ENCODE measurements around the gene PUSL1. TPM values are rescaled to one million over a fixed set of nuclear protein-coding genes. Genes with fewer than 3 reads are reported as not detected.

Gene PUSL1
- total RNA-seq, 2 donors from 2014 or later = 10.6 to 14.9 TPM

DNA sequence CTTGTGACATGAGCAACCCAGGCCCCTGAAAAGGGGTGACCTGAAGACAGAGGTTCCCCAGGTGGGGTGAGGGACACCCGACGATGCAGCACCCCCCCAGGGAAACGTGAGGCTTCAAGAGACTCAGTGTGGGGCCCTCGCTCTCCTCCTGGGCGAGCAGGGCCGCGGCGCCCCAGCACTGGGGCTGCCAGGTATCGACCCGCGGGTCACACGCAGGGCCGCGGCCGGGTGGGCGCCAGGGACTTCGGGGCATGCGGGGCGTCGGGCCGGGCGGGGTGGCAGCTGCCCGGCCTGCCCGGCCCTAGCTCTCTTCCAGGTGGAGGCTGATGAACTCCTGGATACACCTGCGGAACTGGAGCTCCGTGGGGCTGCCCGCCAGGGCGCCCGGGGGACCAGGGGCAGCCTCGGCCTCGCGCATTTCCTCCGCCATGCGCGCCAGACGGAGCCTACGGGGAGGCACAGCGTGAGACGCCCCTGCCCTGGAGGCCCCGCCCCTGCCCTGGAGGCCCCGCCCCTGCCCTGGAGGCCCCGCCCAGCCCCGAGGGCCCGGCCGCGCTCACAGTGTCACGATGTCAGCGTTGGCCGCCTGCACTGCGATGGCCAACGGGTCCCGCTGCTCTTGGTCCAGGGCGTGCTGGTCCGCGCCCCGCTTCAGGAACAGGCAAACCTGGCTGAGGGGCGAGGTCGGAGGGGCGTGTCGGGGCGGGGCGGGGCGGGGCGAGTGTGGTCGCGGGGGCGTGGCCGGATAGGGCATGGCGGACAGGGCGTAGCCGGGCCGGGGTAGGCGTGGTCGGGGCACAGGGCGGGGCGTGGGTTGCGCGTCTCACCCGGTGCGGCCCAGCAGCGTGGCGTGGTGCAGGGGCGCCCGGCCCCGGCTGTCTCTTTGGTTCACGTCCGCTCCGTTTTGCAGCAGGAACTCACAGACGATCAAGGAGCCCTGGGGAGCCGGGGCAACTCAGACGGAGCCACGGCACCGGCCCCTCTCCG lies 14.8 kb upstream of the PUSL1 start:
- Mint-ChIP-seq H3K27ac (no peak overlapping the region), H3K4me3 (no peak overlapping the region), H3K36me3 (ENCODE audit: low read depth) (no peaks in the 10 kb centered on the region), H3K4me1 (peaks cover 6% of the 10 kb centered on the region), H3K27me3 (no peaks in the 10 kb centered on the region)
- no peaks in the 10 kb centered on the region for H3K9me3 ChIP-seq (ENCODE audit: control insufficient read depth, low read length, poor library complexity, severe bottlenecking)
- DNase-seq (no peak), ATAC-seq (no peak)

DNA sequence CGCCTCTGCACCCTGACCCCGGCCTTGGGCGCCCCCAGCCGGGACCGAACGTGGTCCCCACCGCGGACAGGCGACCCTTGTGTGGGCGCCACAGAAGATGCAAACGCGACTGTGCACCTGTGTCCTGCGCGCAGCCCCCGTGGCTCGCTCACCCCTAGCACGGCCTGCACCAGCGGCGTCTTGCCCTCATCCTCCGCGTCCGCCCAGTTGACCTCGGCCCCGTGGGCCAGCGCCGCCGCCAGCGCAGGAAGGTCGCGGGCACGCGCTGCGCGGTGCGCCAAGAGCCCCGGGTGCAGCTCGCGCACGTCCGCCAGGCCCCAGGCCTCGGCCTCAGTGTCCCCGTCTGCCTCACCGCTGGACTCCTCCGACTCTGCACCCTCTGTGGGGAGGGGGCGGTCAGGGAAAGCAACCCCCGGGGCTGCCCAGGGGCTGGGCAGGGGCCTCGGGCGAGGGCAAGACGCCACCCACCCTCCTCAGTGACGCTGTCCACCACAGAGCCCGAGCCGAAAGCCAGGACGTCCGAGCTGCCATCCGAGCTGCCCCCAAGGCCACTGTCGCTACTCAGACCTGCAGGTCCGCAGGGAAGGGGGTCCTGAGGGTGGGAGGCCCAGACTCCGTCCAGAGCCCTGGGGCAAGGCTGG lies 14.0 kb upstream of the PUSL1 start:
- ATAC-seq = no peak
- no peaks in the 10 kb centered on the region for H3K9me3 ChIP-seq (ENCODE audit: control insufficient read depth, low read length, poor library complexity, severe bottlenecking)
- Mint-ChIP-seq H3K36me3 (ENCODE audit: low read depth) (no peaks in the 10 kb centered on the region), H3K27ac (no peak overlapping the region), H3K4me1 (peaks cover 6% of the 10 kb centered on the region), H3K27me3 (no peaks in the 10 kb centered on the region), H3K4me3 (no peak overlapping the region)
- no peak for DNase-seq

DNA sequence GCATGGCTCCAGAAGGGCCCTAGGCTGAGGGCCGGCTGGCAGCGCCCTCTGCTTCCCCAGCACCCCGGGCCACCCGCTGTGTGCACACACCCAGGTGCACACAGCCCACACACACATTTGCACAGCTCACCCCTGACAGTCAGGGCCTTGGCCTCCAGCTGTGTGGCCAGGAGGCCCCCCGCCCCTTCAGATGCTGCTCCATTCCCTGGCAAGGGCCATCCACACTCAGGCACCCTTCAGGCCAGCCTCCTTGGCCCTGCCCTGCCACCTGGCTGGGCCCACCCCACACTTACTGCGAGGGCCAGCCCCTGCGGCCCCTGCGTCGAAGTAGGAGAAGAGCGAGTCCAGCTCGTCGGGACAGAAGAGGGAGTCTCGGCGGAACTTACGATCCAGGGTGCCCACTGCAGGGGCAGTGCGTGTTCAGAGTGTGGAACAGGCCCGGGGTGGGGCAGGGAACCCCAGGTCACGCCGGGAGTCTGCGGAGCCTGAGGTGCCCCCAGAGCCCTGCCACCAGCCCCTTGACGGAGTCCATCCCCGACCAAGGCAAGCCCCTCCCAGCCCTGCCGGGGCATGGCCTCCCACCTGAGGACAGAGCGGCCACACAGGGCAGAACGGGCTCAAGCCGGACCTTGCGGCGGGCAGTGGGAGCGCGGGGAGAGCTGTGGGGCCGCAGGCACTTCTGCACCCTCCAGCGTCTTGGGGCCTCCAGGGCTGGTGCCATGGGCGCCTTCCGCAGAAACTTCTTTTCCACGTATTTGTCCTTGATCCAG lies 13.1 kb upstream of the PUSL1 start:
- Mint-ChIP-seq H3K36me3 (ENCODE audit: low read depth) (no peaks in the 10 kb centered on the region), H3K27ac (no peak overlapping the region), H3K4me3 (no peak overlapping the region), H3K4me1 (peaks cover 2% of the 10 kb centered on the region), H3K27me3 (no peaks in the 10 kb centered on the region)
- DNase-seq (no peak), ATAC-seq (no peak)
- no peaks in the 10 kb centered on the region for H3K9me3 ChIP-seq (ENCODE audit: control insufficient read depth, low read length, poor library complexity, severe bottlenecking)

DNA sequence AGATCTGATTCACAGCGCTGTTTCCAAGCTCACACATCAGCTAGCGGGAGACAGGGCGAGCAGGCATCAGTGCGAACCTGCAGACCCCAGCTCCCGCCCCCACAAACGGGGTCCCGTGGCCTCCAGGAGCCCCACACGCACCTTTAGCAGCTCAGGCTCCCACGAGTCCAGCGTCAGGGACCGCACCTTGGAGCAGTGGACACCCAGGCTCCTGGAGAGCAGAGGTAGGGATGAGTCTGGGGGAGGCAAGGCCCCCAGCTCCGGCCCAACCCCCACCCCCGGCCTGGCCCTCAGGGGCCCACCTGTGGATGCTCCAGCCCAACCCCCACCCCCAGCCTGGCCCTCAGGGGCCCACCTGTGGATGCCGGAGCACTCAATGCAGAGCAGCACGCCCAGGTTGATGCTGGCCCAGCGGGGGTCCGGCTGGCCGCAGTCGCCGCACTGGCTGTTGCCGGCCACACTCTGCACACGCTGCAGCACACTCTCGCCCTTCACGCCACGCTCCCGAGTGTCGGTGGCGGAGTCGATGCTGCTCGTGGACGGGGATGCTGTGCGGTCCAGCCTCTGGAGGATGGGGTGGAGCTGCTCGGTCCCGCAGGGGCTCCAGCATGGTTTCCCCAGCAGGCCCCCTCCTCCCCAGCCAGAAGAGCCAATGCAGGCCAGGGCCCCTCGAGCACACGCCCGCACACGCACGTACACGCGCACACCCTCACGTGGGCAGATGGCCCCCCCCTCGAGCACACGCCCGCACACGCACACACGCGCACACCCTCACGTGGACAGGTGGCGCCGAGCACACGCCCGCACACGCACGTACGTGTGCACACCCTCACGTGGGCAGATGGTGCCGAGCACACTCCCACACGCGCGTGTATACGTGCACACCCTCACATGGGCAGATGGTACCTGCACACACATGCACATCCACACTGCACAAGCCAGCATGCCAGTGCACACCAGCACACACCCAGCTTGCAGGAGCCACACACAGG lies 12.0 kb upstream of the PUSL1 start:
- H3K27ac Mint-ChIP-seq = no peak overlapping the region
- no peaks in the 10 kb centered on the region for H3K4me1 Mint-ChIP-seq
- H3K4me3 Mint-ChIP-seq = no peak overlapping the region

DNA sequence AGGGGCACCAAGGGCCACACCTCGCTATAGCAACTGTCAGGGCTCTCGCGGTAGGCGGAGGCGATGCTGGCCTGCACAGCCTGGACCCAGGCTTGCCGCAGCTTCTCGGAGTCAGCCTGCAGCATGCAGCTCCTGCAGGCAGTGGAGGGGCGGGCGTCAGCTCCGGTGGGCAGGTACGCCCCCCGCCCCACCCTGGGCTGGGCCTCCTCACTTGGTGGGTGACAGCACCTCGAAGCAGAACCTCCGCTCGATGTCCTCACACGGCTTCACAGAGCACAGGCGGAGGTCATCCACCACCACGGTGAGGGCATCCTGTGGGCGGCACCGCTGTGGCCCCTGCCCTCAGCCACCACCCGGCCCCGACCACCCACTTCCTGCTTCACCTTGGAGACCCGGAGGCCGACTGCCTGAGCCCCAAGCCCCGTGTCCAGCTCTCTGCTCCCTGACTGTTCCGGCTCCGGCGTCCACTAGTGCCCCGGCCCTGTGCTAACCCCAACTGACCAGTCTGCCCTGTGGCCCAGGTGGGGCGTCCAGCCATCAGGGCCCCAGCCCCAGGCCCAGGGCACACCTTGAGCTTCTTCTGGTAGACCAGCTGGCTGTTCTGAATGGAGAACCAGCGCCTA lies 10.5 kb upstream of the PUSL1 start:
- ATAC-seq (no peak), DNase-seq (no peak)
- Mint-ChIP-seq H3K27me3 (no peaks in the 10 kb centered on the region), H3K4me3 (no peak overlapping the region), H3K4me1 (no peaks in the 10 kb centered on the region), H3K27ac (no peak overlapping the region), H3K36me3 (ENCODE audit: low read depth) (no peaks in the 10 kb centered on the region)
- no peaks in the 10 kb centered on the region for H3K9me3 ChIP-seq (ENCODE audit: control insufficient read depth, low read length, poor library complexity, severe bottlenecking)

More for the DNA sequence above, 12.0 kb upstream of the PUSL1 start:
- no peaks in the 10 kb centered on the region for H3K9me3 ChIP-seq (ENCODE audit: control insufficient read depth, low read length, poor library complexity, severe bottlenecking)
- no peak for ATAC-seq
- H3K36me3 Mint-ChIP-seq (ENCODE audit: low read depth) = no peaks in the 10 kb centered on the region
- DNase-seq = no peak
- no peaks in the 10 kb centered on the region for H3K27me3 Mint-ChIP-seq

DNA sequence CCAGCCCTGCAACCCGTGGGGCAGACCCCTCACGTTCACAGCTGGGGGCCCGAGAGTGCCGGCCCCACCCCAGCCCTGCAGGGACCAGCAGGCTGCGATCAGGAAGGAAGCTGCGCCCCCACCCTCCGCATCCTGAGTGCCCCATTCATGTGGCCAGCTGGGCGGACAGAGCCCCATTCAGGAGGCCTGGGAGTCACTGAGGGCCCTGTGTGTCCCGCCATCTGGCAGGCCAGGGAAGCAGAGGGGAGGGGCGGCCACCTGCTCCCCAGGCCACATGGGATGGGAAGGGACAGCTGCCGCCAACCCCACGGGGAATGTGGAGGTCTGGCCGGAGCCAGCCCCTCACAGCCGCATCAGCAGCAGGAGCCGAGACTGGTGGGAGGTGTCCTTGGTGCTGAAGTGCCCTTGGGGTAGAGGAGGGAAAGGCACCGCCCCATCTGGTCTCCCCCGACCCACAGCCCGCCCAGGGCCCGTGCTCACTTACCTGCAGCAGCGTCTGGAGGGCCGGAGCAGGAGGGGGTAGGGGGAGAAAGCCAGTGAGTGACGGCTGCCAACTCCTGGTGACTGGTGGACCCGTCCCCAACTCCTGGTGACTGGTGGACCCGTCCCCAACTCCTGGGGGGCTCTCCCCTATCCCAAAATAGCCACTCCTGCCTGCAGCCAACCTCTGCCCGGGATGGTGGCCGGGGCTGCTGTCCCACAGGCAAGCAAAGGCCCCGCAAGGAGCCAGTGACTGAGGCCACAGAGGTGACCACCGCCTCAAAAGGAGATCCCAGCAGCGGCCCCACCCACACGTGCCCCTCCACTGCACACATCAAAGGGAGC lies 9.3 kb upstream of the PUSL1 start:
- H3K9me3 ChIP-seq (ENCODE audit: control insufficient read depth, low read length, poor library complexity, severe bottlenecking) = no peaks in the 10 kb centered on the region
- ATAC-seq (no peak), DNase-seq (no peak)
- no peak overlapping the region for H3K27ac Mint-ChIP-seq
- H3K36me3 Mint-ChIP-seq (ENCODE audit: low read depth) = no peaks in the 10 kb centered on the region
- no peaks in the 10 kb centered on the region for H3K27me3 Mint-ChIP-seq
- no peaks in the 10 kb centered on the region for H3K4me1 Mint-ChIP-seq
- no peak overlapping the region for H3K4me3 Mint-ChIP-seq

DNA sequence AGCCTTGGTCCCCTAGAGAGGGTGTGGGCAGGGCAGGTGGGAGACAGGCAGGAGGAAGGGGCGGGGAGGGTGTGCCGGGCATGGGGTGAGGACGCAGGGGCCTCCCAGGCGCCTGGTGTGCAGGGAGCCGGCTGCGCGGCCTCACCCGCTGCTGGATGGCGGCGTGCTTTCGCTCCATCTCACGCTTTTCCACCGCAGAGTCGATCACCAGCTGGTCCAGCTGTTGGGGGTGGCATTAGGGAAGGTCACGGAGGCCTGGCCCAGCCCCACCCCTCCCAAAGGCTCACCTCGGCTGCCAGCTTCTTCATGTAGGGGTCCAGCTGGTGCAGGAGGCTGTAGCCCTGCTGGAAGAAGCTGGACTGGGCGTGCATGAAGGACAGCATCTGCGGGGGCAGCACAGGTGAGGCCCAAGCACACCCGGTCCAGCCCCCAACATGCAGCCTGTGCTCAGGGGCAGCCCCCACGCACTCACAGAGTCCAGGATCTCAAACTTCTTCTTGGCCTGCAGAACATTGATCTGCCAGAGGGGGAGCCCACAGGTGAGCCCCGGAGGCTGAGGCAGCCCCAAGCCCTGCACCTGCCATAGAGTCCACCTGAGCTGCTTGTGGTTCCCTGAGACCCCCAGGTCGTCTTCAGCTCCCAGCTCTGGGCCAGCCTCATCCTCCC lies 8.6 kb upstream of the PUSL1 start:
- Mint-ChIP-seq H3K36me3 (ENCODE audit: low read depth) (no peaks in the 10 kb centered on the region), H3K27me3 (no peaks in the 10 kb centered on the region), H3K4me1 (no peaks in the 10 kb centered on the region), H3K4me3 (no peak overlapping the region), H3K27ac (no peak overlapping the region)
- ATAC-seq = peak; percentile 76
- no peaks in the 10 kb centered on the region for H3K9me3 ChIP-seq (ENCODE audit: control insufficient read depth, low read length, poor library complexity, severe bottlenecking)
- DNase-seq = no peak

DNA sequence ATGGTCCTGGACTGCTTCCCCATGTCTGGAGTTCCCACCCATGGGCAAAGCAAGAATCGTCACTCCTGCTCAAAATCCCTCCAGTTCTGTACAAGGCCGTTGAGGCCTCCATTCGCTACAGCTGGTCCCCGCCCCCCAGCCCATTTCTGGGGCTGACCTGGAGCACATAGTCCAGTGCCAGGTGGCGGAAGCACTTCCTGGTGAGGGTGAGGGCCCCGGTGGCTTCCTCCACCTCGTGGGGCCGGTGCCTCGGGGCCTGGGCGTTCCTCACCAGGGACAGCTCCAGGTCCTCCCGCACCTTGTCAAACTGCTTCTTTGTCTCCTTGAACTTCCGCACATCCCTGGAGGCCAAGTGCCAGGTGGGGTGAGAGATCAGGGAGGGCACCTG lies 8.1 kb upstream of the PUSL1 start:
- H3K4me1 Mint-ChIP-seq = no peaks in the 10 kb centered on the region
- no peaks in the 10 kb centered on the region for H3K36me3 Mint-ChIP-seq (ENCODE audit: low read depth)
- DNase-seq (no peak), ATAC-seq (no peak)
- H3K9me3 ChIP-seq (ENCODE audit: control insufficient read depth, low read length, poor library complexity, severe bottlenecking) = no peaks in the 10 kb centered on the region
- no peak overlapping the region for H3K27ac Mint-ChIP-seq
- H3K27me3 Mint-ChIP-seq = no peaks in the 10 kb centered on the region
- H3K4me3 Mint-ChIP-seq = no peak overlapping the region

DNA sequence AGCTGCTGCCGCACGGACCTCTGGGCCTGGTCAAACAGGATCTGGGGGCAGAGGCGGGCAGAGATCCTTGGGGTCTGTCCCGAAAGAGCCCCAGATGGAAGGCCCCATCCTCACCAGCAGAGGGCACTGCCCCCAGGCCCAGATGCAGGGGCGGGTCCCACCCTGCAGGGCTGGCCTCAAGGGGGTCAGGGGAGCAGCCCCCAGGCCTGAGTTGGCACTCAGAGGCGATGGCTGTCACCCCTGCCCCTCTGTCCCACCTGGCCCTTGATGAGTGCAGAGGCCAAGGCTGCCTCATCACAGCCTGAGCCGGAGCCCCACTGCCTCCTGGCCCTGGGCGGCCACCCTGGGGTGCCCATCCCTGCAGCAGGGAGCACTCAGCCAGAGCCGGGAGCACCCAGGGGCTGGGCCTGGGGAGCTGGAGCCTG lies 6.4 kb upstream of the PUSL1 start:
- peaks cover 11% of the 10 kb centered on the region for H3K4me1 Mint-ChIP-seq
- H3K36me3 Mint-ChIP-seq (ENCODE audit: low read depth) = no peaks in the 10 kb centered on the region
- DNase-seq = no peak
- H3K9me3 ChIP-seq (ENCODE audit: control insufficient read depth, low read length, poor library complexity, severe bottlenecking) = no peaks in the 10 kb centered on the region
- no peaks in the 10 kb centered on the region for H3K27me3 Mint-ChIP-seq
- H3K27ac Mint-ChIP-seq = no peak overlapping the region
- ATAC-seq = no peak
- no peak overlapping the region for H3K4me3 Mint-ChIP-seq

DNA sequence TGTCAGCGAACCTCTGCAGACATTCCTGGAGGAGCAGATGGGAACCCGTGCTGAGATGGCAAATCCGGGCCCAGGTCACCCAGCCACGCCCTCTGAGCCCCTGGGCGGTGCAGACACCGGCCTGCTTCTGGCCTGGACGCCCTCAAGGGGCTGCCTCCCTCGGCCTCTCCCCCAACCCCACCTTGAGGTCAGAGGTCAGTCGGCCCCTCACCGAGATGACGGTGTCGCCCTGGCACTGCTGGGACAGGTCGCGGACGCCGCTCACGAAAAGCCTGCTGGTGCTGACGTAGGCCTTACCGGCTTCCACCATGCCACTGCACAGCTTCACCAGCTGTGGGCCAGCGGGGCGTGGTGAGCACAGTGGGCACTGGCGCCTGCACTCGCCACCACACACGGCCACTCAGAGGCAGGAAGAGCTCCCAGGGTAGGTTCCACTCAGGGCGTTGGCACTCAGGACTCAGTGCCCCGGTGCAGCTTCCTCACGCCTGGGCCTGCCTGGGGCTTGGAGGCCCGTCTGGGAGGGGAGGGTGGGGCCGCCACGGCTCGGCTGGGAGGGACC lies 5.4 kb upstream of the PUSL1 start:
- Mint-ChIP-seq H3K27me3 (no peaks in the 10 kb centered on the region), H3K36me3 (ENCODE audit: low read depth) (no peaks in the 10 kb centered on the region), H3K4me3 (no peak overlapping the region), H3K4me1 (peaks cover 13% of the 10 kb centered on the region), H3K27ac (no peak overlapping the region)
- ATAC-seq (no peak), DNase-seq (no peak)
- H3K9me3 ChIP-seq (ENCODE audit: control insufficient read depth, low read length, poor library complexity, severe bottlenecking) = no peaks in the 10 kb centered on the region

DNA sequence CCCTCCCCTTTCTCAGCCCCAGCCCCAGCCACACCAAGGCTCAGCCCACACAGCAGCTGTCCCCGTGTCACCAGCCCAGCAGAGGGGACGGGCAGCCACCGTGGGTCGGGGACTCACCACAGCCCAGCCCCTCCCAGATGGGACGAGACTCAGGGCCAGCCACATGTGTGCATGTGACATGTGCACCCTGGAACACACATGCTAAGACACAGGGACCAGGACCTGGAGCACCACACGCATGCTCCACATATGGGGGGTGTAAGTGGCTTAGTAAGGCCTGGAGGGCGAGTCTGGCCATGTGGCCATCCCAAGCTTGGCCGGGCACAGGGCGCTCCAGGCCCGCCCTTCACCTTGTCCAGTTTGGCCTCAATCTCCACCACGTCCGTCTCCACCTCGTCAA lies 4.7 kb upstream of the PUSL1 start:
- H3K4me3 Mint-ChIP-seq = no peak overlapping the region
- DNase-seq = no peak

More for the DNA sequence above, 4.7 kb upstream of the PUSL1 start:
- Mint-ChIP-seq H3K27me3 (no peaks in the 10 kb centered on the region), H3K27ac (no peak overlapping the region), H3K4me1 (peaks cover 13% of the 10 kb centered on the region), H3K36me3 (ENCODE audit: low read depth) (no peaks in the 10 kb centered on the region)
- no peaks in the 10 kb centered on the region for H3K9me3 ChIP-seq (ENCODE audit: control insufficient read depth, low read length, poor library complexity, severe bottlenecking)
- ATAC-seq = no peak

Data from T-helper 17 cell (primary cell).